ENCODE measurements around the gene PLPP4. TPM values are rescaled to one million over a fixed set of nuclear protein-coding genes. Genes with fewer than 3 reads are reported as not detected.

PLPP4 gene
- total and polyA plus RNA-seq, 2 donors (not counting 1 experiment from before 2014, with no cell fraction given): 0.22 to 1.2 TPM

- H3K4me3 ChIP-seq (replicated peaks in 1 of 4; ENCODE audit: control extremely low read depth in 1 of 4, insufficient read depth in 1 of 4, low read depth in 3 of 4, low read length in 4 of 4): no peak overlapping the region
- H3K79me2 ChIP-seq (ENCODE audit: control insufficient read depth, insufficient read depth, low read length): no peaks in the 10 kb centered on the region
- no peak for DNase-seq (ENCODE audit: low read depth in 2 of 2)
- no peak overlapping the region for H3K9ac ChIP-seq (ENCODE audit: insufficient read depth, low read length)
- TF ChIP-seq CTCF (conservative IDR thresholded peaks at IDR 0.05 in 1 of 2, IDR thresholded peaks at IDR 0.05 in 1 of 2; ENCODE audit: low read depth in 1 of 2, low read length in 2 of 2): no peak
- TF ChIP-seq EZH2 (IDR thresholded peaks at IDR 0.05; ENCODE audit: low read length, missing control alignments): no peak
- no peak overlapping the region for H3K4me2 ChIP-seq (ENCODE audit: extremely low read depth, insufficient read depth, low read length)
- H3K9me3 ChIP-seq (ENCODE audit: control insufficient read depth, insufficient read depth, low read depth, low read length): no peaks in the 10 kb centered on the region
- no peak overlapping the region for H2AFZ ChIP-seq (ENCODE audit: low read length)
- no peaks in the 10 kb centered on the region for H3K27me3 ChIP-seq (ENCODE audit: control insufficient read depth, insufficient read depth, low read length)
- H4K20me1 ChIP-seq (ENCODE audit: control insufficient read depth, extremely low read depth, insufficient read depth, low read length): no peaks in the 10 kb centered on the region
- H3K36me3 ChIP-seq (ENCODE audit: control insufficient read depth, insufficient read depth, low read length): no peaks in the 10 kb centered on the region
- H3K4me1 ChIP-seq (ENCODE audit: control insufficient read depth, extremely low read depth, insufficient read depth, low read length): peaks cover 3% of the 10 kb centered on the region
- H3K27ac ChIP-seq (ENCODE audit: insufficient read depth, low read length): no peak overlapping the region
These were observed 23.8 kb downstream of the PLPP4 start for GRCh38 chr10:120480848-120481247.

- no peaks in the 10 kb centered on the region for H3K36me3 ChIP-seq (ENCODE audit: control insufficient read depth, insufficient read depth, low read length)
- H3K4me2 ChIP-seq (ENCODE audit: extremely low read depth, insufficient read depth, low read length): no peak overlapping the region
- H3K4me3 ChIP-seq (replicated peaks in 1 of 4; ENCODE audit: control extremely low read depth in 1 of 4, insufficient read depth in 1 of 4, low read depth in 3 of 4, low read length in 4 of 4): no peak overlapping the region
- H4K20me1 ChIP-seq (ENCODE audit: control insufficient read depth, extremely low read depth, insufficient read depth, low read length): no peaks in the 10 kb centered on the region
- H3K27ac ChIP-seq (ENCODE audit: insufficient read depth, low read length): no peak overlapping the region
- no peak for DNase-seq (ENCODE audit: low read depth in 2 of 2)
- H3K27me3 ChIP-seq (ENCODE audit: control insufficient read depth, insufficient read depth, low read length): no peaks in the 10 kb centered on the region
- TF ChIP-seq CTCF (conservative IDR thresholded peaks at IDR 0.05 in 1 of 2, IDR thresholded peaks at IDR 0.05 in 1 of 2; ENCODE audit: low read depth in 1 of 2, low read length in 2 of 2) (no peak), EZH2 (IDR thresholded peaks at IDR 0.05; ENCODE audit: low read length, missing control alignments) (no peak)
- no peak overlapping the region for H2AFZ ChIP-seq (ENCODE audit: low read length)
- H3K9me3 ChIP-seq (ENCODE audit: control insufficient read depth, insufficient read depth, low read depth, low read length): no peaks in the 10 kb centered on the region
- no peak overlapping the region for H3K9ac ChIP-seq (ENCODE audit: insufficient read depth, low read length)
- H3K4me1 ChIP-seq (ENCODE audit: control insufficient read depth, extremely low read depth, insufficient read depth, low read length): no peaks in the 10 kb centered on the region
- H3K79me2 ChIP-seq (ENCODE audit: control insufficient read depth, insufficient read depth, low read length): no peaks in the 10 kb centered on the region
These were observed 26.0 kb downstream of the PLPP4 start for GRCh38 chr10:120483006-120483405.

GRCh38 chr10:120483651-120484301 lies 26.7 kb downstream of the PLPP4 start:
- H3K79me2 ChIP-seq (ENCODE audit: control insufficient read depth, insufficient read depth, low read length): no peaks in the 10 kb centered on the region
- no peak overlapping the region for H3K4me3 ChIP-seq (replicated peaks in 1 of 4; ENCODE audit: control extremely low read depth in 1 of 4, insufficient read depth in 1 of 4, low read depth in 3 of 4, low read length in 4 of 4)
- H3K9me3 ChIP-seq (ENCODE audit: control insufficient read depth, insufficient read depth, low read depth, low read length): no peaks in the 10 kb centered on the region
- H3K36me3 ChIP-seq (ENCODE audit: control insufficient read depth, insufficient read depth, low read length): no peaks in the 10 kb centered on the region
- no peak overlapping the region for H3K9ac ChIP-seq (ENCODE audit: insufficient read depth, low read length)
- H3K4me2 ChIP-seq (ENCODE audit: extremely low read depth, insufficient read depth, low read length): no peak overlapping the region
- DNase-seq (ENCODE audit: low read depth in 2 of 2): no peak
- no peak overlapping the region for H2AFZ ChIP-seq (ENCODE audit: low read length)
- H3K27me3 ChIP-seq (ENCODE audit: control insufficient read depth, insufficient read depth, low read length): no peaks in the 10 kb centered on the region
- H3K27ac ChIP-seq (ENCODE audit: insufficient read depth, low read length): no peak overlapping the region
- H4K20me1 ChIP-seq (ENCODE audit: control insufficient read depth, extremely low read depth, insufficient read depth, low read length): no peaks in the 10 kb centered on the region
- TF ChIP-seq CTCF (conservative IDR thresholded peaks at IDR 0.05 in 1 of 2, IDR thresholded peaks at IDR 0.05 in 1 of 2; ENCODE audit: low read depth in 1 of 2, low read length in 2 of 2) (no peak), EZH2 (IDR thresholded peaks at IDR 0.05; ENCODE audit: low read length, missing control alignments) (no peak)
- H3K4me1 ChIP-seq (ENCODE audit: control insufficient read depth, extremely low read depth, insufficient read depth, low read length): no peaks in the 10 kb centered on the region

Measured in fibroblast of lung (primary cell).